Activated T-cell treated with anti-CD3 and anti-CD28 coated beads, Interleukin-2, amount 50 U/mL, for 48 hours (primary cell): Measurements from ENCODE around the gene TWNK.
"Not testable (repeated sequence)": the region's sequence is repeated elsewhere in the genome, so short reads cannot be mapped to it uniquely, and the experiment has no call there.

Experiments used
- DNase-seq, 2 experiments: peaks; one replicate each; pipeline ENCODE4 v3.0.0-alpha.2; 2020

Gene TWNK

GRCh38 chr10:101031796-101032636, 44.7 kb downstream of the TWNK start:
- DNase-seq, result peak; percentile 74 to 80

- peak; percentile 77 to 80 for DNase-seq
Observed at GRCh38 chr10:101032637-101033224, 45.4 kb downstream of the TWNK start.

- no peak for DNase-seq
Observed at GRCh38 chr10:101033276-101033675, 45.9 kb downstream of the TWNK start.

GRCh38 chr10:101034404-101034803, 47.1 kb downstream of the TWNK start:
- DNase-seq, result not testable (repeated sequence)

GRCh38 chr10:101035314-101035713, 48.0 kb downstream of the TWNK start:
- no peak for DNase-seq

- DNase-seq, result no peak
Observed at GRCh38 chr10:101035916-101036702, 48.8 kb downstream of the TWNK start.

- DNase-seq, result no peak
Observed at GRCh38 chr10:101036726-101037125, 49.4 kb downstream of the TWNK start.

GRCh38 chr10:101038484-101038883, 51.1 kb downstream of the TWNK start:
- no peak for DNase-seq

GRCh38 chr10:101040061-101040460, 52.7 kb downstream of the TWNK start:
- DNase-seq, result no peak

GRCh38 chr10:101040851-101041250, 53.5 kb downstream of the TWNK start:
- DNase-seq, result no peak

- peak; percentile 80 to 82 for DNase-seq
Observed at GRCh38 chr10:101041252-101041761, 54.0 kb downstream of the TWNK start.

- no peak for DNase-seq
Observed at GRCh38 chr10:101042118-101042517, 54.8 kb downstream of the TWNK start.

GRCh38 chr10:101042667-101043362, 55.5 kb downstream of the TWNK start:
- peak; percentile 95 to 96 for DNase-seq

- DNase-seq, result no peak
Observed at GRCh38 chr10:101043363-101043707, 56.0 kb downstream of the TWNK start.
